Calu3 (cell line): Measurements from ENCODE around the gene PRLHR. TPM values are rescaled to one million over a fixed set of nuclear protein-coding genes. Genes with fewer than 3 reads are reported as not detected.
"Not testable (repeated sequence)": the region's sequence is repeated elsewhere in the genome, so short reads cannot be mapped to it uniquely, and the experiment has no call there.

Source experiments
- BruUV-seq: library from RNA; stranded (reverse); fragments of 400-500 nt; replicated peaks from 2 replicates; lab custom pipeline; 2021; lab: Mats Ljungman, UMichigan
- CTCF ChIA-PET: fragments of 300-600 bp; sonication (Branson Sonifier 250); formaldehyde crosslinking; loops from one replicate; lab custom pipeline; 2022; ENCODE audit warnings: antibody characterized with exemption; lab: Charles Lee
- DNase-seq: peaks from one replicate; pipeline ENCODE4 v3.0.0; 2022
- H3K27ac Mint-ChIP-seq: one replicate; pipeline ENCODE4 v1.8.0; 2022; ENCODE audit warnings: mixed read lengths; ENCODE audit not compliant: unreplicated experiment
- H3K27me3 Mint-ChIP-seq: one replicate; pipeline ENCODE4 v1.8.0; 2022; ENCODE audit warnings: mixed read lengths; ENCODE audit not compliant: unreplicated experiment
- H3K36me3 Mint-ChIP-seq: one replicate; pipeline ENCODE4 v1.8.0; 2022; ENCODE audit warnings: mild to moderate bottlenecking, moderate library complexity, mixed read lengths; ENCODE audit not compliant: insufficient read depth, unreplicated experiment
- H3K4me1 Mint-ChIP-seq: one replicate; pipeline ENCODE4 v1.8.0; 2022; ENCODE audit warnings: mild to moderate bottlenecking, low read depth, mixed read lengths; ENCODE audit not compliant: unreplicated experiment
- H3K4me3 Mint-ChIP-seq: one replicate; pipeline ENCODE4 v1.8.0; 2022; ENCODE audit warnings: mild to moderate bottlenecking, low read depth, moderate library complexity, mixed read lengths; ENCODE audit not compliant: unreplicated experiment
- H3K9me3 Mint-ChIP-seq: one replicate; pipeline ENCODE4 v1.8.0; 2022; ENCODE audit warnings: low read depth, mixed read lengths; ENCODE audit not compliant: unreplicated experiment
- intact Hi-C: fragments of 100-400 bp; cut with micrococcal nuclease; formaldehyde crosslinking; loops from one replicate; pipeline ENCODE4 v1.10.0; 2022; ENCODE audit not compliant: unreplicated experiment
- total RNA-seq: library from RNA; stranded (reverse); gene quantifications from 2 replicates; pipeline ENCODE4 v1.2.3, GENCODE V29; 2022
- TF ChIP-seq, protein P1 (sequence below): fragments of 200-600 bp; IDR thresholded peaks from one replicate; pipeline ENCODE4 v1.8.0; 2022; ENCODE audit warnings: antibody characterized with exemption; ENCODE audit not compliant: unreplicated experiment

Gene PRLHR
- total RNA-seq, 1 experiment from 2014 or later = not detected

DNA sequence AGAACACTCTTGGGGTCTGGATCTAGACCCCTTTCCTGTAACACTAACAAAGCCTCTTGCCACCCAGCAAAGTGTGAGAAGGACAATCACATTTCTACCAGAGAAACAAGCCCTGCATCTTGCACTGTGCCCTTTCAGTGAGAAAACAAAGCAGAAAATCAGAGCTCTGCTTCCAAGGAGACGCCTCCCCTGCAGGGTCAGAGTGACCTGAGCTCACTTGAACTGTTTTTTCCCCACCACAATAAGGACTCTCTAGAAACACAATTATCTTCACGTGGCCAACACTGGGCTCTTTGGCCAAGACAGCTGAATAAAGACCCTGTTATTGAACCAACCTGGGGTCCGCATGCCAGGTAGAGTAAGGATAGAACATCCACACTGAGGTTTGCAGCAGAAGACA, 30.1 kb upstream of the PRLHR start:
- no peak overlapping the region for H3K27ac Mint-ChIP-seq
- intact Hi-C loops = no loop called here
- no TSS peak for BruUV-seq
- H3K4me1 Mint-ChIP-seq = no peaks in the 10 kb centered on the region
- peaks cover 68% of the 10 kb centered on the region for H3K27me3 Mint-ChIP-seq
- CTCF ChIA-PET = no interaction called here
- TF ChIP-seq, protein P1, sequence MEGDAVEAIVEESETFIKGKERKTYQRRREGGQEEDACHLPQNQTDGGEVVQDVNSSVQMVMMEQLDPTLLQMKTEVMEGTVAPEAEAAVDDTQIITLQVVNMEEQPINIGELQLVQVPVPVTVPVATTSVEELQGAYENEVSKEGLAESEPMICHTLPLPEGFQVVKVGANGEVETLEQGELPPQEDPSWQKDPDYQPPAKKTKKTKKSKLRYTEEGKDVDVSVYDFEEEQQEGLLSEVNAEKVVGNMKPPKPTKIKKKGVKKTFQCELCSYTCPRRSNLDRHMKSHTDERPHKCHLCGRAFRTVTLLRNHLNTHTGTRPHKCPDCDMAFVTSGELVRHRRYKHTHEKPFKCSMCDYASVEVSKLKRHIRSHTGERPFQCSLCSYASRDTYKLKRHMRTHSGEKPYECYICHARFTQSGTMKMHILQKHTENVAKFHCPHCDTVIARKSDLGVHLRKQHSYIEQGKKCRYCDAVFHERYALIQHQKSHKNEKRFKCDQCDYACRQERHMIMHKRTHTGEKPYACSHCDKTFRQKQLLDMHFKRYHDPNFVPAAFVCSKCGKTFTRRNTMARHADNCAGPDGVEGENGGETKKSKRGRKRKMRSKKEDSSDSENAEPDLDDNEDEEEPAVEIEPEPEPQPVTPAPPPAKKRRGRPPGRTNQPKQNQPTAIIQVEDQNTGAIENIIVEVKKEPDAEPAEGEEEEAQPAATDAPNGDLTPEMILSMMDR = no peak
- no peaks in the 10 kb centered on the region for H3K9me3 Mint-ChIP-seq
- DNase-seq = no peak
- H3K36me3 Mint-ChIP-seq = no peaks in the 10 kb centered on the region
- no peak overlapping the region for H3K4me3 Mint-ChIP-seq

DNA sequence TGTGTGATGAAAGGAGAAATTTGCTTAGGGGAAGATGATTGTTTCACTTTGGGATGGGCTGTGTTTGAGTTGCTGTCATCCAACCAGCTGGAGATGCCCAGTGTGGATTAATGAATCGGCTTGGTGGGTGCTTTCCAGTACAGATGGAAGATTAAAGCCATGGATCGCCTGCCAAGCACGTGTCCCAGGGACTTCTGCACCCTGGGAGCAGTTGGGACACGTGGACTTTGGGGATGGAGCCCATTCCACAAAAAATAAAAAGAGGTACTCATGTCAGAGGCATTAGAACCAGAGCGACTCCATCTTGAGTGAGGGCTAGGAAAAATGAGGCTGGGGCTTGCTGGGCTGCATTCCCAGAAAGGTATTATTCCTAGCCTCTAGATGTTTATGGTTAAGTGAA, 29.3 kb upstream of the PRLHR start:
- Mint-ChIP-seq H3K27ac (no peak overlapping the region), H3K4me1 (no peaks in the 10 kb centered on the region), H3K27me3 (peaks cover 68% of the 10 kb centered on the region), H3K36me3 (no peaks in the 10 kb centered on the region), H3K4me3 (no peak overlapping the region), H3K9me3 (no peaks in the 10 kb centered on the region)
- DNase-seq = no peak
- intact Hi-C loops = no loop called here
- TF ChIP-seq, protein P1 = no peak
- CTCF ChIA-PET = no interaction called here
- BruUV-seq = no TSS peak

DNA sequence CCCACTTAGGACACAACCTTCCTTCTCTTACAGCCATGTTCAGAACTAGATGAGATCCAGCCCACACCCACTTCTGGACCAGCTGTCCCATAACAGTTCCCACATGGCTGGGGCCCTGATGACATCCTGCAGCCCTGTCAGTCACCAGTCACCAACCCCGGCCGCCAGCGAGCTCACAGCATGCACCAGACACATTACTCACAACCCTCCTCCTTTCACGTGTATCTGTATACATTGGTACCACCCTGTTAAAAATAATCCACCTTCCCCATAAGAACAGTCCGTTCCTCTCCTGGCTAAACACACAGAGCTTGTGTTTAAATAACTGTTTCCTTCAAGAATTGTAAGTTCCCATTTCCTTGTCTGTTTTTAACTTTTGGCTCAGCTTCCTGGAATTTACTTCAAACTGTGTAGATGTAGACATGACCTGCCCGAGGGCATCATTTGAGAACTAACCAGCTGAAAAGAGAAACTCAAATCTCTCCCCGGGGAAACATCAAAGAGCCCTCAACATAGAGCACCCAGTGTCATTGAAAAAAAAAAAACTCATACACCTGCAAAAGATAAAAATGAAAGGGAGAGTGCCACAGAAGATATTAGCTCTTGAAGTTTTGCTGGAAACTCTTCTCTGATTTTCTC, 26.0 kb upstream of the PRLHR start:
- Mint-ChIP-seq H3K27me3 (peaks cover 63% of the 10 kb centered on the region), H3K4me3 (no peak overlapping the region), H3K9me3 (no peaks in the 10 kb centered on the region), H3K4me1 (no peaks in the 10 kb centered on the region), H3K36me3 (no peaks in the 10 kb centered on the region), H3K27ac (no peak overlapping the region)
- CTCF ChIA-PET = no interaction called here
- intact Hi-C loops = no loop called here
- no TSS peak for BruUV-seq
- TF ChIP-seq, protein P1 = no peak
- DNase-seq = peak; percentile 3

DNA sequence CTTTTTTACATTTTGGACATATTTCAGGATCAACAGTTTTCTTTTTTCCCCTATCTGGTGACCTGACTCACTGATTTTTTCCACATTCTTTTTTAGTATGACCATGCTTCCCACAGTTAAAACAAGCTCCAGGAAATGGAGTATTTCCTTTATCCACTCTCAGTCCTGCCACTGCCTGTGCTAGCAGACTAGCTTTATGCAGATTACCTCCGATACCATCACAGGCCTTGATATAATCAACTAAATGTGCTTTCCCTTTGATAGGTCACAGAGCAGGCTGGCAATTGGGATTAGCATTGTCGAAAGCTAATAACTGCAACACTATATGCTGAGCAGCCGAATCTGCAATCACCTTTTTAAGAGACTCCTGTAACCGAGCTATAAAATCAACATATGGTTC, 18.4 kb upstream of the PRLHR start:
- CTCF ChIA-PET, H3K36me3 Mint-ChIP-seq, DNase-seq, H3K27ac Mint-ChIP-seq, BruUV-seq, intact Hi-C loops, H3K4me3 Mint-ChIP-seq, H3K9me3 Mint-ChIP-seq, H3K4me1 Mint-ChIP-seq: not testable (repeated sequence)
- H3K27me3 Mint-ChIP-seq = peaks cover 40% of the 10 kb centered on the region

DNA sequence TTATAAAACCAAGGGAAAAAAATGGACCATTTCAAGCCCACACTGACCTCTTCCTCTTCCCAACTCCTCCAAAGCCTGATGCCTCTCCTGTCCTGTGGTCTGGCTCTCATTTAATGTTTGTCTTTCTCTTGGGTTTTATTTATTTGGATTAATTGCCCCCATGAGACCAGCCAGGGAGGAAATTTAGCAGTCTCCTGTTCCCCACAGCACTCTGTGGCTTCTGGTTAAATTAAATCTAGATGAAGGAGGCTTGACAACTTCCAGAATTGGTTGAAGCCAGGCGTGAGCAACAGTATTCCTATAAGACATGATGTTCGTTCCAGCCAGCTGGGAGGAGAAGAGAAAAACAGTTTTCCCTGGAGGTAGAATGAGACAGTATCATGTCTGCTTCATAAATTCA, 15.1 kb upstream of the PRLHR start:
- Mint-ChIP-seq H3K36me3 (no peaks in the 10 kb centered on the region), H3K4me1 (no peaks in the 10 kb centered on the region), H3K4me3 (no peak overlapping the region), H3K9me3 (no peaks in the 10 kb centered on the region), H3K27me3 (peaks cover 44% of the 10 kb centered on the region), H3K27ac (no peak overlapping the region)
- CTCF ChIA-PET = no interaction called here
- DNase-seq = no peak
- no TSS peak for BruUV-seq
- TF ChIP-seq, protein P1 = no peak
- intact Hi-C loops = no loop called here
